Lower lobe of right lung (tissue), 2 donors: ENCODE data around the gene PAN3. TPM values are rescaled to one million over a fixed set of nuclear protein-coding genes. Genes with fewer than 3 reads are reported as not detected.

Experiments used
- ATAC-seq, 2 donors: fragments of 200-7000 bp; cut with Tn5 transposase; one replicate each; pipeline ENCODE4 v1.9.1; 2020 to 2022; ENCODE audit warnings: mild to moderate bottlenecking in 2 of 2, moderate library complexity in 2 of 2
- DNase-seq: peaks from one replicate; pipeline ENCODE4 v3.0.0-alpha.2; 2020
- H3K27ac ChIP-seq: fragments of 200-600 bp; one replicate; pipeline ENCODE4 v1.8.0; 2022
- H3K27me3 ChIP-seq: fragments of 200-600 bp; one replicate; pipeline ENCODE4 v1.8.0; 2022; ENCODE audit warnings: low read depth
- H3K36me3 ChIP-seq: fragments of 200-600 bp; one replicate; pipeline ENCODE4 v1.8.0; 2022; ENCODE audit warnings: mild to moderate bottlenecking
- H3K4me1 ChIP-seq: fragments of 200-600 bp; one replicate; pipeline ENCODE4 v1.8.0; 2022
- H3K4me3 ChIP-seq: fragments of 200-600 bp; one replicate; pipeline ENCODE4 v1.8.0; 2022; ENCODE audit warnings: mild to moderate bottlenecking
- H3K9me3 ChIP-seq: fragments of 200-600 bp; one replicate; pipeline ENCODE4 v1.8.0; 2022
- intact Hi-C: fragments of 100-400 bp; cut with DNase I; formaldehyde crosslinking; loops from one replicate; pipeline ENCODE4 v1.11.0; 2022
- long read RNA-seq: library from polyadenylated mRNA; unstranded; transcript quantifications from one replicate; pipeline ENCODE4 v2.0.0, GENCODE V29; 2021
- total RNA-seq: library from RNA; stranded (reverse); fragmentation: NEBNext Ultra II Directional; extraction: Animal tissue kit (Norgen Biotek cat#: 25700); gene quantifications from one replicate; pipeline ENCODE4 v1.2.1, GENCODE V29; 2021
- TF ChIP-seq, protein P1 (sequence below): fragments of 200-600 bp; IDR thresholded peaks from one replicate; pipeline ENCODE4 v1.8.0; 2022; ENCODE audit warnings: antibody characterized with exemption, mild to moderate bottlenecking
- donor health status: DM: no; HTN: yes; CAD: no; lungs with severe emphysema.

PAN3 gene, protein sequence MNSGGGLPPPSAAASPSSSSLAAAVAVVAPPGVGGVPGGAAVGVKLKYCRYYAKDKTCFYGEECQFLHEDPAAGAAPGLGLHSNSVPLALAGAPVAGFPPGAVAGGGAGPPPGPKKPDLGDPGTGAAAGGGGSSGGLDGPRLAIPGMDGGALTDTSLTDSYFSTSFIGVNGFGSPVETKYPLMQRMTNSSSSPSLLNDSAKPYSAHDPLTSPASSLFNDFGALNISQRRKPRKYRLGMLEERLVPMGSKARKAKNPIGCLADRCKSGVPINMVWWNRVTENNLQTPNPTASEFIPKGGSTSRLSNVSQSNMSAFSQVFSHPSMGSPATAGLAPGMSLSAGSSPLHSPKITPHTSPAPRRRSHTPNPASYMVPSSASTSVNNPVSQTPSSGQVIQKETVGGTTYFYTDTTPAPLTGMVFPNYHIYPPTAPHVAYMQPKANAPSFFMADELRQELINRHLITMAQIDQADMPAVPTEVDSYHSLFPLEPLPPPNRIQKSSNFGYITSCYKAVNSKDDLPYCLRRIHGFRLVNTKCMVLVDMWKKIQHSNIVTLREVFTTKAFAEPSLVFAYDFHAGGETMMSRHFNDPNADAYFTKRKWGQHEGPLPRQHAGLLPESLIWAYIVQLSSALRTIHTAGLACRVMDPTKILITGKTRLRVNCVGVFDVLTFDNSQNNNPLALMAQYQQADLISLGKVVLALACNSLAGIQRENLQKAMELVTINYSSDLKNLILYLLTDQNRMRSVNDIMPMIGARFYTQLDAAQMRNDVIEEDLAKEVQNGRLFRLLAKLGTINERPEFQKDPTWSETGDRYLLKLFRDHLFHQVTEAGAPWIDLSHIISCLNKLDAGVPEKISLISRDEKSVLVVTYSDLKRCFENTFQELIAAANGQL
- 36.2 TPM for total RNA-seq
- long read RNA-seq, partial matches to known transcripts: 7 of 20 reads
- long read RNA-seq, other reads (novel, unspliced or antisense): 12 of 20 reads

DNA sequence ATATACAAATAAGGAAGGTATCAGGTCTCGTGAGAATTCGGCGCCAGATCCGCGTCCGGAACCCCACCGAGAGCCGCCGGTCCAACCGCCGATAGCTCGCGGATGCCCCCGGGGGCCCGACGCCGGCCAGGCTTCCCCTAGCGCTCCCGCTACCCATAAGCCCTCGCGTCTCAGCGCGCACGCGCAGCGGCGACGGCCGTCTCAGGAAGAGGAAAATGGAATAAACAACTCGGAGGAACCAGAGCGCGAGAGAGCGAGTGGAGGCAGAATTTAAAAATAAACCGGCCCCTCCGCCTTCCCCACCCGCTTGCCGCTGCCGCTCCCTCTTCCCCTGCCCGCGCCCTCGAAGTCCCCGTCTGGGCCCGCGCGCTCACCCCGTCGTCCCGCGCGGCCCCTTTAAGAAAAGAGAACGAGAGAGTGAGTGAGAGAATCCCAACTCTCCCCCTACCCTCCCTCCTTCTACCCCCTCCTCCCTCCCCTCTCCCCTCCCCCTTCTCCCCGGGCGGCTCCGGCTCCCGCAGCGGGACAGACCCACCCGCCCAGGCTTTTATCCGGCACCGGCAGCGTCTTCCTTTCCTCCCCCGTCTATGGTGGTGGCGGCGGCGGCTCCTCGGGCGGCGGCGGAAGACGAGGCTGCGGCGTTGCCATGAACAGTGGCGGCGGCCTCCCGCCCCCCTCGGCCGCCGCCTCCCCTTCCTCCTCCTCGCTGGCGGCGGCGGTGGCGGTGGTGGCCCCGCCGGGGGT, at the start of gene PAN3:
PAN3 (plus strand) TSS at position 534 of the 744 bp plus-strand sequence; CDS start at position 647, 113 bp downstream.
- H3K4me3 ChIP-seq: peak within 1 kb of the TSS; percentile 98
- H3K36me3 ChIP-seq: no peaks in the 10 kb centered on the region
- no peaks in the 10 kb centered on the region for H3K9me3 ChIP-seq
- intact Hi-C loops: no loop called here
- peak; percentile 90 to 92 for ATAC-seq
- H3K27me3 ChIP-seq: no peaks in the 10 kb centered on the region
- DNase-seq: peak; percentile 96
- H3K27ac ChIP-seq: peak within 1 kb of the TSS; percentile 98
- TF ChIP-seq, protein P1, sequence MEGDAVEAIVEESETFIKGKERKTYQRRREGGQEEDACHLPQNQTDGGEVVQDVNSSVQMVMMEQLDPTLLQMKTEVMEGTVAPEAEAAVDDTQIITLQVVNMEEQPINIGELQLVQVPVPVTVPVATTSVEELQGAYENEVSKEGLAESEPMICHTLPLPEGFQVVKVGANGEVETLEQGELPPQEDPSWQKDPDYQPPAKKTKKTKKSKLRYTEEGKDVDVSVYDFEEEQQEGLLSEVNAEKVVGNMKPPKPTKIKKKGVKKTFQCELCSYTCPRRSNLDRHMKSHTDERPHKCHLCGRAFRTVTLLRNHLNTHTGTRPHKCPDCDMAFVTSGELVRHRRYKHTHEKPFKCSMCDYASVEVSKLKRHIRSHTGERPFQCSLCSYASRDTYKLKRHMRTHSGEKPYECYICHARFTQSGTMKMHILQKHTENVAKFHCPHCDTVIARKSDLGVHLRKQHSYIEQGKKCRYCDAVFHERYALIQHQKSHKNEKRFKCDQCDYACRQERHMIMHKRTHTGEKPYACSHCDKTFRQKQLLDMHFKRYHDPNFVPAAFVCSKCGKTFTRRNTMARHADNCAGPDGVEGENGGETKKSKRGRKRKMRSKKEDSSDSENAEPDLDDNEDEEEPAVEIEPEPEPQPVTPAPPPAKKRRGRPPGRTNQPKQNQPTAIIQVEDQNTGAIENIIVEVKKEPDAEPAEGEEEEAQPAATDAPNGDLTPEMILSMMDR: peak; percentile 31
- peaks cover 40% of the 10 kb centered on the region for H3K4me1 ChIP-seq

DNA sequence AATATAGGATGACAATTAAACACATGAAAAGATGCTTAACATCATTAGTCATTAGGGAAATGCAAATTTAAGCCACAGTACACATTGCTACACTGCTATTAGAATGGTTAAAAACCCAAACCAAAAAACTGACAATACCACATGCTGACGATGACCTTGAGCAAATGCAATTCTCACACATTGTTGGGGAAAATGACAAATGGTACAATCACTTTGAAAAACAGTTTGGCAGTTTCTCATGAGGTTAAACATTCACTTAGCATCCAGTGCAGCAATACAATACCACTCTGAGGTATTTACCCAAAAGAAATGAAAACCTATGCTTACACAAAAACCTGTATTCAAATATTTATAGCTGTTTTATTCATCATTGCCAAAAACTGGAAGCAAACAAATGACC, 49.3 kb upstream of the PAN3 start:
- no peak overlapping the region for H3K27ac ChIP-seq
- no peaks in the 10 kb centered on the region for H3K4me1 ChIP-seq
- H3K4me3 ChIP-seq: no peak overlapping the region
- no peaks in the 10 kb centered on the region for H3K36me3 ChIP-seq
- ATAC-seq (no peak), DNase-seq (no peak)
- TF ChIP-seq, protein P1: no peak
- H3K27me3 ChIP-seq: peaks cover 9% of the 10 kb centered on the region
- intact Hi-C loops: no loop called here
- H3K9me3 ChIP-seq: no peaks in the 10 kb centered on the region

DNA sequence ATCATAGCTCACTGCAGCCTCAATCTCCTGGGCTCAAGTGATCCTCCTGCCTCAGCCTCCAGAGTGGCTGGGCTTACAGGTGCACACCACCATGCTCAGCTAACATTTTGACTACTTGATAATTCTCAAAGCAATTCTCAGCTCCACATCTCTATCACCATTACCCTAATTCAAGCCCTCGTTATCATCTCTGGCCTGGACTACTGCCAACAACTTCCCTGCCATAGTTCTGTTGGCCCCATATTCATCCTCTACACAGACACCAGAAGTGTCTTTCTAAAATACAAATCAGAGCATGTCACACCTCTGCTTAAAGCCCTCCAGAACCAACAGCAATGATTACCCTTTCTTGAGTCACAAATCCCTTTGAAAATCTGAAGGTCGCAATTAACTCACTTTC, 45.9 kb upstream of the PAN3 start:
- no peak overlapping the region for H3K27ac ChIP-seq
- H3K36me3 ChIP-seq: no peaks in the 10 kb centered on the region
- H3K4me1 ChIP-seq: no peaks in the 10 kb centered on the region
- no peak for DNase-seq
- peaks cover 22% of the 10 kb centered on the region for H3K27me3 ChIP-seq
- no peaks in the 10 kb centered on the region for H3K9me3 ChIP-seq
- H3K4me3 ChIP-seq: no peak overlapping the region
- TF ChIP-seq, protein P1: no peak
- ATAC-seq: no peak
- intact Hi-C loops: no loop called here

DNA sequence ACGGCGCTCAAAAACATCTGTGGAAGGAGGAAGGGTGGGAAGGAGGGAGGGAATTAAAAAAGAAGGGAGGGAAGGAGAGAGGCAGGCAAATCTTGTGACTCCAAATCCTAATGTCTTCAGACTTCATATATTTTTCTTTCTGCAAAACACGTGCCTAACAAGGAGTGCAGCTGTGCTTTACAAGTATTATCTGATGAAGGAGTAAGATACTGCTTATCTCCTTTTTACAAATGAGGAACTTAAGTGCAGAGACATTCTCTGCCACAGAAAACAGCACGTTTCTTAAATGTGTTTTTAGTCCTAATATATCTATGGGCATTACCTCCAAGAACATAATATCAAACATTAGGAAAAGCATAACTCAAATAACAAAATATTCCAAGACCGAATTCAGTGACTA, 44.5 kb upstream of the PAN3 start:
- Histone ChIP-seq H3K27me3 (peaks cover 30% of the 10 kb centered on the region), H3K36me3 (no peaks in the 10 kb centered on the region), H3K4me1 (no peaks in the 10 kb centered on the region), H3K27ac (no peak overlapping the region), H3K4me3 (no peak overlapping the region), H3K9me3 (no peaks in the 10 kb centered on the region)
- DNase-seq (no peak), ATAC-seq (no peak)
- intact Hi-C loops: no loop called here
- TF ChIP-seq, protein P1: no peak

DNA sequence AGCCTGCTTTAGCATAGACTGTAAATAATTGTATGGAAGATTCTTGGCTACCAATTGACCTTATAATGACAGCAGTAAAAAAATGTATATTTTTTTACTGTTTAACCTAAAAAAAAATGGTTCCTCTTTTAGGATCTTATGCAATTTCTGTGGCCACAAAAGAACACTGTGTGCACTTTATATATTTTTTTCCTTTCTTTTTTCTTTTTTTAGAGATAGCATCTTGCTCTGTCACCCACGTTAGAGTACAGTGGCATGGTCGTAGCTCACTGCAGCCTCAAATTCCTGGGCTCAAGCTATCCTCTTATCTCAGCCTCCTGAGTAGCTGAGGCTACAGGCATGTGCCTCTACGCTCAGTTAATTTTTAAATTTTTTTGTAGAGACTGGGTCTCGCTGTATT, 44.0 kb upstream of the PAN3 start:
- H3K9me3 ChIP-seq: no peaks in the 10 kb centered on the region
- no peak for DNase-seq
- ATAC-seq: no peak
- H3K27ac ChIP-seq: no peak overlapping the region
- H3K36me3 ChIP-seq: no peaks in the 10 kb centered on the region
- no peak overlapping the region for H3K4me3 ChIP-seq
- TF ChIP-seq, protein P1: no peak
- H3K4me1 ChIP-seq: no peaks in the 10 kb centered on the region
- intact Hi-C loops: no loop called here
- H3K27me3 ChIP-seq: peaks cover 34% of the 10 kb centered on the region
